Hepatocyte (in vitro differentiated cells): Measurements from ENCODE around the gene RAET1G.
"Not testable (repeated sequence)": the region's sequence is repeated elsewhere in the genome, so short reads cannot be mapped to it uniquely, and the experiment has no call there.

ENCODE experiments used
- CTCF ChIP-seq: fragments of 200-600 bp; sonication (generic); IDR thresholded peaks from 2 replicates; pipeline ENCODE4 v1.5.1; 2016; ENCODE audit warnings: antibody characterized with exemption, mild to moderate bottlenecking; ENCODE audit not compliant: poor library complexity
- EZH2 ChIP-seq: fragments of 200-600 bp; sonication (generic); IDR thresholded peaks from 2 replicates; pipeline ENCODE4 v1.6.1; 2016; ENCODE audit warnings: antibody characterized with exemption, mild to moderate bottlenecking, borderline replicate concordance
- EZH2phosphoT487 ChIP-seq: fragments of 200-600 bp; sonication (generic); IDR thresholded peaks from one replicate; pipeline ENCODE4 v1.6.1; 2018; ENCODE audit warnings: antibody characterized with exemption, mild to moderate bottlenecking, low read depth, moderate library complexity; ENCODE audit not compliant: unreplicated experiment, severe bottlenecking

- TF ChIP-seq EZH2, CTCF, EZH2phosphoT487: not testable (repeated sequence)
Observed at GRCh38 chr6:149954984-149955653, 32.2 kb upstream of the RAET1G start.
